GM12878 (cell line): ENCODE results near the gene PSORS1C1. TPM values are rescaled to one million over a fixed set of nuclear protein-coding genes. Genes with fewer than 3 reads are reported as not detected.

ENCODE experiments used
- ATAC-seq: fragments of 200-7000 bp; cut with Tn5 transposase; 3 replicates; pipeline ENCODE4 v1.9.1; 2020; ENCODE audit warnings: mild to moderate bottlenecking, moderate library complexity
- BruUV-seq: library from RNA; stranded (reverse); fragments of 400-500 nt; replicated peaks from 2 replicates; lab custom pipeline; 2021; lab: Mats Ljungman, UMichigan
- CTCF ChIA-PET: fragments of 300-600 bp; sonication (Branson Sonifier 250); formaldehyde crosslinking; extraction: SDS; loops from one replicate; lab custom pipeline; 2021; ENCODE audit warnings: inconsistent platforms; lab: Yijun Ruan, JAX
- POLR2A ChIA-PET: fragments of 350-600 bp; formaldehyde crosslinking; extraction: SDS; loops from one replicate; lab custom pipeline; 2021; ENCODE audit warnings: inconsistent platforms; lab: Charles Lee
- RAD21 ChIA-PET: fragments of 300-600 bp; sonication (Branson Sonifier 250); formaldehyde crosslinking; loops from one replicate; lab custom pipeline; 2023; ENCODE audit warnings: antibody characterized with exemption; ENCODE audit not compliant: unreplicated experiment; lab: Charles Lee
- SMC1A ChIA-PET: fragments of 300-600 bp; sonication (Branson Sonifier 250); formaldehyde crosslinking; loops from one replicate; lab custom pipeline; 2023; ENCODE audit not compliant: unreplicated experiment, uncharacterized antibody; lab: Charles Lee
- DNase-seq: peaks from one replicate; pipeline ENCODE4 v3.0.0-alpha.2; 2011; ENCODE audit warnings: low read depth, low spot score
- FAIRE-seq: peaks from 3 replicates; lab custom pipeline; 2011; peaks lifted over from hg19 to GRCh38; lab: Jason Lieb, UNC
- H2AFZ ChIP-seq: 2 replicates; pipeline ENCODE4 v1.6.0; 2011; ENCODE audit warnings: low read depth, low read length, control low read depth; ENCODE audit not compliant: control insufficient read depth
- H3K27ac ChIP-seq: 2 replicates; pipeline ENCODE4 v1.5.1; 2011; ENCODE audit warnings: control low read depth; ENCODE audit not compliant: control insufficient read depth, insufficient read depth
- H3K27me3 ChIP-seq, 2 experiments: replicated peaks in 1 of 2; 2 replicates each; pipeline versions ENCODE4 v1.6.0 to v1.6.1; 2011; ENCODE audit warnings: low read length in 1 of 2; ENCODE audit not compliant: control insufficient read depth in 2 of 2, insufficient read depth in 2 of 2
- H3K36me3 ChIP-seq, 2 experiments: 2 replicates each; pipeline ENCODE4 v1.5.1; 2011; ENCODE audit warnings: low read length in 1 of 2; ENCODE audit not compliant: control insufficient read depth in 2 of 2, insufficient read depth in 2 of 2
- H3K4me1 ChIP-seq: 2 replicates; pipeline ENCODE4 v1.6.1; 2011; ENCODE audit warnings: mild to moderate bottlenecking, low read length, moderate library complexity, mixed read lengths; ENCODE audit not compliant: control insufficient read depth, insufficient read depth
- H3K4me2 ChIP-seq: 2 replicates; pipeline ENCODE4 v1.6.0; 2011; ENCODE audit warnings: control low read depth; ENCODE audit not compliant: control insufficient read depth, insufficient read depth
- H3K4me3 ChIP-seq: fragments of 200-600 bp; sonication (generic); 2 replicates; pipeline ENCODE4 v1.5.1; 2016
- H3K79me2 ChIP-seq: 2 replicates; pipeline ENCODE4 v1.6.0; 2011; ENCODE audit warnings: low read length; ENCODE audit not compliant: control insufficient read depth, insufficient read depth
- H3K9ac ChIP-seq: 2 replicates; pipeline ENCODE4 v1.8.0; 2011; ENCODE audit warnings: low read length, control low read depth, mixed read lengths; ENCODE audit not compliant: control insufficient read depth, insufficient read depth
- H3K9me3 ChIP-seq: replicated peaks from 3 replicates; pipeline ENCODE4 v1.5.1; 2011; ENCODE audit warnings: mild to moderate bottlenecking, low read length; ENCODE audit not compliant: control insufficient read depth, insufficient read depth
- H4K20me1 ChIP-seq: 2 replicates; pipeline ENCODE4 v1.6.0; 2011; ENCODE audit not compliant: control insufficient read depth, insufficient read depth
- FOXM1 ChIP-seq: IDR thresholded peaks from 2 replicates; pipeline ENCODE4 v1.6.1; 2012; ENCODE audit warnings: low read depth, mild to moderate bottlenecking, inconsistent platforms, low read length, moderate library complexity
- HDAC6 ChIP-seq: fragments of 200-600 bp; sonication (generic); IDR thresholded peaks from one replicate; pipeline ENCODE4 v1.8.0; 2017; ENCODE audit warnings: antibody characterized with exemption; ENCODE audit not compliant: unreplicated experiment
- KDM1A ChIP-seq: fragments of 200-600 bp; sonication (generic); IDR thresholded peaks from 2 replicates; pipeline ENCODE4 v1.6.1; 2016; ENCODE audit warnings: borderline replicate concordance
- LARP7 ChIP-seq: fragments of 450-650 bp; IDR thresholded peaks from 2 replicates; pipeline ENCODE4 v1.6.1; 2017; ENCODE audit warnings: mild to moderate bottlenecking
- MTA2 ChIP-seq: fragments of 450-650 bp; IDR thresholded peaks from 2 replicates; pipeline ENCODE4 v1.6.1; 2016; ENCODE audit warnings: low read depth, mild to moderate bottlenecking, moderate library complexity
- NFYA ChIP-seq: IDR thresholded peaks from 2 replicates; pipeline ENCODE4 v1.6.1; 2011; ENCODE audit warnings: low read depth, mild to moderate bottlenecking, low read length, improper control_type of control experiment, borderline replicate concordance
- NRF1 ChIP-seq: conservative IDR thresholded peaks from 2 replicates; pipeline ENCODE4 v1.6.1; 2011; ENCODE audit warnings: mild to moderate bottlenecking, low read depth, low read length, improper control_type of control experiment
- PAX8 ChIP-seq: fragments of 450-650 bp; IDR thresholded peaks from 2 replicates; pipeline ENCODE4 v1.6.1; 2017; ENCODE audit warnings: mild to moderate bottlenecking, moderate library complexity
- RBBP5 ChIP-seq: fragments of 200-600 bp; sonication (generic); conservative IDR thresholded peaks from 2 replicates; pipeline ENCODE4 v1.6.1; 2016
- SP1 ChIP-seq: IDR thresholded peaks from one replicate; pipeline ENCODE4 v1.6.1; 2011; ENCODE audit warnings: low read depth, low read length
- SREBF2 ChIP-seq: IDR thresholded peaks from 2 replicates; pipeline ENCODE4 v1.6.1; 2012; ENCODE audit warnings: mild to moderate bottlenecking, low read length
- TAF1 ChIP-seq: IDR thresholded peaks from 2 replicates; pipeline ENCODE4 v1.6.1; 2011; ENCODE audit warnings: mild to moderate bottlenecking, low read depth, low read length, borderline replicate concordance
- TBL1XR1 ChIP-seq: IDR thresholded peaks from 2 replicates; pipeline ENCODE4 v1.6.1; 2012; ENCODE audit warnings: low read depth, low read length, improper control_type of control experiment
- TCF7 ChIP-seq: IDR thresholded peaks from 2 replicates; pipeline ENCODE4 v1.6.1; 2014; ENCODE audit warnings: antibody characterized with exemption, borderline replicate concordance
- WRNIP1 ChIP-seq: IDR thresholded peaks from 2 replicates; pipeline ENCODE4 v1.6.1; 2011; ENCODE audit warnings: low read depth, low read length, improper control_type of control experiment, borderline replicate concordance
- ZNF622 ChIP-seq: fragments of 450-650 bp; IDR thresholded peaks from 2 replicates; pipeline ENCODE4 v1.6.1; 2017; ENCODE audit warnings: mild to moderate bottlenecking, inconsistent platforms
- WGBS: methylation state at CpG from one replicate; pipeline ENCODE4 v1.1.6; 2016; ENCODE audit warnings: low lambda C conversion rate; ENCODE audit not compliant: insufficient replicate concordance, insufficient coverage; ENCODE audit errors: missing lambda C conversion rate; 5-methylcytosine and 5-hydroxymethylcytosine counted together
- in situ Hi-C: fragments of 300-500 bp; cut with MboI; formaldehyde crosslinking; loops from 9 replicates; pipeline ENCODE4 v1.14.3; 2018; ENCODE audit warnings: mixed read lengths
- intact Hi-C: fragments of 100-400 bp; cut with micrococcal nuclease; formaldehyde crosslinking; loops from one replicate; pipeline ENCODE4 v1.14.2; 2022; ENCODE audit not compliant: unreplicated experiment
- polyA plus RNA-seq, 11 experiments: library from polyadenylated mRNA; depleted of rRNA in 4 of 11; unstranded in 6 of 11; stranded (reverse) in 5 of 11; fragments of >200 nt; fragmentation: Nextera tagmentation in 4 of 11; fragmentation: Illumina TruSeq in 1 of 11; extraction: Ambion mirVana in 4 of 11; extraction: Trizol in 1 of 11; gene quantifications; 1 replicate in 1 of 11; 2 replicates in 10 of 11; pipeline versions ENCODE4 v1.2.1 to v1.2.3, GENCODE V29; 2011 to 2016; ENCODE audit warnings: inconsistent platforms in 2 of 11, missing spikeins in 2 of 11, low read depth in 1 of 11
- total RNA-seq, 4 experiments: library from RNA; depleted of rRNA in 3 of 4; stranded (reverse); fragments of >200 nt in 3 of 4; fragmentation: Illumina TruSeq in 1 of 4; extraction: Trizol in 1 of 4; gene quantifications; 2 replicates each; pipeline versions ENCODE4 v1.2.1 to v1.2.3, GENCODE V29; 2013 to 2021

The PSORS1C1 gene
- total and polyA plus RNA-seq, 10 of the 15 experiments (the other 5 are each of a cell fraction or from before 2014, with no cell fraction given), result 0.13 to 1.00 (median 0.20) TPM; not detected in 5

- no peak overlapping the region for H2AFZ ChIP-seq
- no peak overlapping the region for H3K4me2 ChIP-seq
- in situ Hi-C loops, result no loop called here
- no peaks in the 10 kb centered on the region for H3K79me2 ChIP-seq
- BruUV-seq, result no TSS peak
- H3K9me3 ChIP-seq, result no peaks in the 10 kb centered on the region
- ChIA-PET RAD21 (interaction anchor here (1.4 to 1.5 kb wide), 2 partner anchors 10 to 166 kb away, joined by 4 to 5 read pairs; no protein-coding TSS in a partner anchor), SMC1A (interaction anchor here (0.6 to 1.6 kb wide), 8 partner anchors 11 to 537 kb away, joined by 3 to 9 read pairs (median 4); partner anchors contain the start of gene VARS2)
- no peaks in the 10 kb centered on the region; a peak in 1 of 4 replicates for H3K27me3 ChIP-seq
- no peak overlapping the region for H3K4me3 ChIP-seq
- ATAC-seq, result no peak
- TF ChIP-seq PAX8, result no peak
- no peak for TF ChIP-seq TAF1
- no peak for TF ChIP-seq KDM1A
- TF ChIP-seq HDAC6, result no peak
- TF ChIP-seq ZNF622, result no peak
- no peak for TF ChIP-seq RBBP5
- TF ChIP-seq FOXM1, result no peak
- TF ChIP-seq SP1, result no peak
- no peak for TF ChIP-seq NFYA
- no peak for TF ChIP-seq TCF7
- no peak for TF ChIP-seq NRF1
- TF ChIP-seq SREBF2, result no peak
- no peak for TF ChIP-seq MTA2
- TF ChIP-seq TBL1XR1, result no peak
- no peak for TF ChIP-seq WRNIP1
- TF ChIP-seq LARP7, result no peak
- TF ChIP-seq, all 136 proteins: peak for 0
- H3K36me3 ChIP-seq, result no peaks in the 10 kb centered on the region
- H3K27ac ChIP-seq, result no peak overlapping the region
- WGBS, result 47% methylated on average over 5 of the region's 6 CpGs
- ChIA-PET CTCF (interaction anchor here (0.9 to 8.1 kb wide), 9 partner anchors 9 to 540 kb away, joined by 3 to 119 read pairs (median 5); partner anchors contain the start of gene VARS2), POLR2A (interaction anchor here (0.7 to 0.9 kb wide), 2 partner anchors 12 to 259 kb away, joined by 3 to 4 read pairs; no protein-coding TSS in a partner anchor)
- H4K20me1 ChIP-seq, result no peaks in the 10 kb centered on the region
- no peak overlapping the region for H3K9ac ChIP-seq
- no peak for DNase-seq
- no peak for FAIRE-seq
- no peaks in the 10 kb centered on the region for H3K4me1 ChIP-seq
- intact Hi-C loops, result loop anchor here (5.0 to 10.0 kb wide), 2 partner anchors 165 to 597 kb away; partner anchors contain the start of gene HLA-E
These were observed 32.7 kb upstream of the PSORS1C1 start for GRCh38 chr6:31081872-31082271.
